ENCODE data around the gene ZNF20.

The ZNF20 gene

DNA sequence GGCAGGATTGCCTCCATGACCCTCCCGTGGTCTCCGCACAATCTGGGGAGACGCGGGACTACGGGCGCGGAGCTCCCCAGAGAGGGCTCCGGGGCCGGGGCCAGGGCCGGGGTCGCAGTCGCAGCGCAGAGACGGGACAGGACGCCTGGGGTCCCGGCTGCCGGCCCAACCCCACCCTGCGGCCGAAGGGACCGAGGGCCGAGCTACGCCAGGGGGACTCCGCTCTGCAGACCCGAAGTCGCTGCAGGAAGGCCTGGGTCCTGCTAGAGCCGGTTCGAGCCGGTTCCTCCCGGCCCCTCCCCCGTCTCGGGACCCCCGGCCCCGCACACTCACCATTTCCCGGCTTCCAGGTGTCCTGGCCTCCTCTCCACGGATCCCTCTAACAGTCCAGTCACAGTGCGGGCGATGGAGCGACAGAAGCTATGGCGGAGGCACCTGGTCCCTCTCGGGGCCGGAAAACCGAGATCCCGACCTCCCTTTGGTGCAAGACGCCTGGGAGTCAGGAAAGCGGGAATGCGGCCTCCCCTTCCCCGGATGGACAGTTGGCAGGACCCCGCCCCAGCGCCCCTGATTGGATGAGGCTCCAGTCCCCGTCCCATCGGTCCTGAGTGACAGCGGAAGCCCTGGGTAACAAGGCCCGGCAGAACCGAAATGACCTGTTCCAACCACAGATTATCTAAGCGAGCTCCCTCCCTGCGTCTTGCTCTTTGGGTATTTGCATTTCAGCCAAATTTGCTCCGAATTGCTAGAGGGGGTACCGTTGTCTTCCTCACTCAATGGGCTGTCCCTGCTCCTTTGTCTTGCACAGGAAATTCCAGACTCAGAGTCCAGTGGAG, 16.3 kb upstream of the ZNF20 start, which contains the start of gene ZNF625:
TSS of gene ZNF625 (minus strand) at position 512 of the 836 bp plus-strand sequence. CDS start at position 336, 176 bp downstream.
- peak; percentile 74 for TF ChIP-seq POLR2AphosphoS5 (IDR thresholded peaks at IDR 0.05; ENCODE audit: borderline replicate concordance, low read depth, low read length)
- TF ChIP-seq FOXP2 (optimal IDR thresholded peaks at IDR 0.05; ENCODE audit: control extremely low read depth, extremely low read length, insufficient read depth) = no peak
- Histone ChIP-seq H3K9ac (ENCODE audit: insufficient read length) (peak within 1 kb of the TSS; percentile 85), H3K27ac (no peak within 1 kb of the TSS), H3K36me3 (ENCODE audit: insufficient read depth, low read length) (peaks cover 10% of the 10 kb centered on the region), H3K4me3 (peak within 1 kb of the TSS; percentile 91), H3K9me3 (ENCODE audit: low read depth, low read length) (0 out of 2 replicates have a peak, but pooled peaks cover 3% of the 10 kb centered on the region)
- no peak for DNase-seq (ENCODE audit: low read depth, low spot score)

DNA sequence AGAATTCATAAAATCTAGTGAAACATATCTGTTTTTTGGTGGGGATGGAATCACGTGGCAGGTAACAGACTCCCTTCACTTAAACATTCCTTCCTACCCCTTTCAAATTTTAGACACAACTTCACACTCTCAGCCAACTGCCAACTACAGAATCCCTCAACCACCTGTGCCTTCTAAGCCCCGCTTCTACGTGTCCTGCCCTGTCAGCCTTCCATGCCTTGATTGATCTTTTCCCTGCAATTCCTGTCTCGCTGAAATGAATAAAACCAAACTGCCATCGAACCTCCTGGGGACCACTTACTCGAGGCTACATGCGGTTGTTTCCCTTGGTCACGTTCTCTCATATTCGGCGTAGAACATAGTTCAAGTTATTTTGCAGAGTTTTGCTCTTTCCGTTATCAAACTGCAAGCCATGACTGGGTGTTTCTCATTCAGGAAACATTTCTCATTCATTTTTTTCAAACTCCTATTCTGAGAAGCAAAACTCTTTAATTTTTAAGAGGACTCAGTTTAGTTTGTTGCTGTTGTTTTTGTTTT, 15.2 kb upstream of the ZNF20 start:
- no peak for DNase-seq (ENCODE audit: low read depth, low spot score)
- no peak overlapping the region for H3K27ac ChIP-seq
- peak overlapping the region; percentile 91 for H3K4me3 ChIP-seq
- H3K9ac ChIP-seq (ENCODE audit: insufficient read length) = no peak overlapping the region
- peaks cover 17% of the 10 kb centered on the region for H3K36me3 ChIP-seq (ENCODE audit: insufficient read depth, low read length)
- H3K9me3 ChIP-seq (ENCODE audit: low read depth, low read length) = 0 out of 2 replicates have a peak, but pooled peaks cover 3% of the 10 kb centered on the region
- TF ChIP-seq POLR2AphosphoS5 (IDR thresholded peaks at IDR 0.05; ENCODE audit: borderline replicate concordance, low read depth, low read length) = no peak
- TF ChIP-seq EZH2 (IDR thresholded peaks at IDR 0.05) = no peak
- no peak for TF ChIP-seq FOXP2 (optimal IDR thresholded peaks at IDR 0.05; ENCODE audit: control extremely low read depth, extremely low read length, insufficient read depth)

DNA sequence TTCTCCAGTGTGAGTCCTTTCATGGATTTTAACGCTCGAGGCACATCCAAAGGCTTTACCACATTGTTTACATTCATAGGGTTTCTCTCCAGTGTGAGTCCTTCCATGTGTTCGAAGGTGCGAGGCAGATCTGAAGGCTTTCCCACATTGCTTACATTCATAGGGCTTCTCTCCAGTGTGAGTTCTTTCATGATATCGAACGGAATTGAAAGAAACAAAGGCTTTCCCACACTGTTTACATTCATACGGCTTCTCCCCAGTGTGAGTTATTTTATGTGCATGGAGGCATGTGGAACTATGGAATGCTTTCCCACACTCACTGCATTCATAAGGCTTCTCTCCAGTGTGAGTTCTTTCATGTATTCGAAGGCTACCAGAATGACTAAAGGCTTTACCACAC, 5.2 kb upstream of the ZNF20 start:
- H3K36me3 ChIP-seq (ENCODE audit: insufficient read depth, low read length) = peaks cover 33% of the 10 kb centered on the region
- TF ChIP-seq FOXP2 (optimal IDR thresholded peaks at IDR 0.05; ENCODE audit: control extremely low read depth, extremely low read length, insufficient read depth) (no peak), POLR2AphosphoS5 (IDR thresholded peaks at IDR 0.05; ENCODE audit: borderline replicate concordance, low read depth, low read length) (no peak), EZH2 (IDR thresholded peaks at IDR 0.05) (no peak)
- no peaks in the 10 kb centered on the region for H3K9me3 ChIP-seq (ENCODE audit: low read depth, low read length)
- DNase-seq (ENCODE audit: low read depth, low spot score) = no peak
- H3K4me3 ChIP-seq = no peak overlapping the region
- no peak overlapping the region for H3K9ac ChIP-seq (ENCODE audit: insufficient read length)
- H3K27ac ChIP-seq = no peak overlapping the region

DNA sequence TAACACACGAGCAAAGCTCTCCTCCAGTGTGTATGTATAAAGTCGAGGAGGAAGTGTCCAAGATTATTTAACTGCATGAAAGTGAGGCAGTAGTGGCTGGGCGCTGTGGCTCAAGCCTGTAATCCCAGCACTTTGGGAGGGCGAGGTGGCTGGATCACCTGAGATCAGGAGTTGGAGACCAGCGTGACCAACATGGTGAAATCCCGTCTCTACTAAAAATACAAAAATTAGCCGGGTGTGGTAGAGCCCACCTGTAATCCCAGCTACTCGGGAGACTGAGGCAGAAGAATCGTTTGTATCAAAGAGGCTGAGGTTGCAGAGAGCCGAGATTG, 1.2 kb upstream of the ZNF20 start:
- Histone ChIP-seq H3K9ac (ENCODE audit: insufficient read length) (no peak overlapping the region), H3K36me3 (ENCODE audit: insufficient read depth, low read length) (peaks cover 30% of the 10 kb centered on the region), H3K27ac (no peak overlapping the region), H3K4me3 (peak overlapping the region; percentile 99; the same call in 1 of the 2 replicates), H3K9me3 (ENCODE audit: low read depth, low read length) (no peaks in the 10 kb centered on the region)
- no peak for TF ChIP-seq EZH2 (IDR thresholded peaks at IDR 0.05)
- no peak for TF ChIP-seq POLR2AphosphoS5 (IDR thresholded peaks at IDR 0.05; ENCODE audit: borderline replicate concordance, low read depth, low read length)
- TF ChIP-seq FOXP2 (optimal IDR thresholded peaks at IDR 0.05; ENCODE audit: control extremely low read depth, extremely low read length, insufficient read depth) = no peak
- no peak for DNase-seq (ENCODE audit: low read depth, low spot score)

DNA sequence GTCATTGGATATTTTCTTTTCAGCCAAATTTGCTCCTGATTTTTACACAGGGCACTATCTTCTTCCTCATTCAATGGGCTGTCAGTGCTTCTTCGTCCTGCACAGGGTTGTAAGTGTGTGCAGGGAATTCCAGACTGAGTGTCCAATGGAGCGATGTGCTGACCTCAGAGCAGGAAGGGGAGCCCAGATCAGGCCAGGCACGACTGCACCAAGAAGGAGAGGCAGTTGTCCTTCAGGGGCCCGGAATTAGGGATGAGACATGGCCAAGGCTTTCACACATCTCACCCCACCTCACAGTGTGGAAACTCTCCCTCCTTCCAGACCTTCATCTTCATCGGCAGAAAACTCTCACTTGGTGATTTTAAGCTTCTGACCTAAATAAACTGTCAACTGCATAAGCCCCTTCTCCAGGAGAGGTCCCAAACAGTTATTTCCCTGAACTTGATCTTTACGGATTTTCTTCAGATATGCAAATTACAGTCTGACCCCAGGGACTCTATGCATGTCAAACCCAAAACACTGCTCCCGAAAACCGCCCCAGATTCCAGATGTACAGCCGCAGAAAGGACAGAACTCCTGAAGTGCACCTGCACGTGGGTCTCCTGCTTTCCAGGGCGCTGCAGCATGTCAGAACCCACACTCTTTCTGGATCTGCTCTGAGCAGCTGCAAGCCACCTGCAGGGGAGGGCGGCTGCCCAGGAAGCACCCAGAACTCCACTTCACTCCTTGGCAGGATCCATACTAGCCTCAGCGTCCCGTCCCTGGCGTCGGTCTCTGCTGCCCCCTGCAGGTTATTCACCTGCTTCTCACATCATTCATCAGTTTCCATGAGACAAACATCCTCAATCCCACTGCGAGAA, 625 bp upstream of the ZNF20 start:
- peak overlapping the region; percentile 99 for H3K4me3 ChIP-seq
- TF ChIP-seq FOXP2 (optimal IDR thresholded peaks at IDR 0.05; ENCODE audit: control extremely low read depth, extremely low read length, insufficient read depth) = no peak
- TF ChIP-seq POLR2AphosphoS5 (IDR thresholded peaks at IDR 0.05; ENCODE audit: borderline replicate concordance, low read depth, low read length) = no peak
- TF ChIP-seq EZH2 (IDR thresholded peaks at IDR 0.05) = no peak
- no peak overlapping the region for H3K9ac ChIP-seq (ENCODE audit: insufficient read length)
- peak; percentile 44 for DNase-seq (ENCODE audit: low read depth, low spot score)
- H3K9me3 ChIP-seq (ENCODE audit: low read depth, low read length) = no peaks in the 10 kb centered on the region
- H3K27ac ChIP-seq = no peak overlapping the region
- peaks cover 27% of the 10 kb centered on the region for H3K36me3 ChIP-seq (ENCODE audit: insufficient read depth, low read length)

DNA sequence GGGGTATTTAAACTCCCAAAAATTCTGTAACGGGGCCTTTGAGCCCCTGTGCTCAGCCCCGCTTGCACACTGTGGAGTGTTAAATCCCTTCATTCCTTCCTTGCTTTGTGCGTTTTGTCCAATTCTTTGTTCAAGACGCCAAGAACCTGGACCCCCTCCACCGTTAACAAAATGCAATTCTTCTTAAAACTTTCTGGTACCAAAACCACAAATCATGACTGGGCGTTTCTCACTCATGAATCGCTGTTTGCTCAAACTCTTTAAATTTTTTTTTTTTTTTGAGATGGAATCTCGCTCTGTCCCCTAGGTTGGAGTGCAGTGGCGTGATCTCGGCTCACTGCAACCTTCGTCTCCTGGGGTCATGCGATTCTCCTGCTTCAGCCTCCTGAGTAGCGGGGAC, 881 bp downstream of the ZNF20 start:
- no peak for DNase-seq (ENCODE audit: low read depth, low spot score)
- TF ChIP-seq POLR2AphosphoS5 (IDR thresholded peaks at IDR 0.05; ENCODE audit: borderline replicate concordance, low read depth, low read length) (no peak), EZH2 (IDR thresholded peaks at IDR 0.05) (no peak), FOXP2 (optimal IDR thresholded peaks at IDR 0.05; ENCODE audit: control extremely low read depth, extremely low read length, insufficient read depth) (no peak)
- peaks cover 32% of the 10 kb centered on the region for H3K36me3 ChIP-seq (ENCODE audit: insufficient read depth, low read length)
- H3K9ac ChIP-seq (ENCODE audit: insufficient read length) = peak overlapping the region; percentile 84
- no peaks in the 10 kb centered on the region for H3K9me3 ChIP-seq (ENCODE audit: low read depth, low read length)
- no peak overlapping the region for H3K27ac ChIP-seq
- peak overlapping the region; percentile 99 for H3K4me3 ChIP-seq

DNA sequence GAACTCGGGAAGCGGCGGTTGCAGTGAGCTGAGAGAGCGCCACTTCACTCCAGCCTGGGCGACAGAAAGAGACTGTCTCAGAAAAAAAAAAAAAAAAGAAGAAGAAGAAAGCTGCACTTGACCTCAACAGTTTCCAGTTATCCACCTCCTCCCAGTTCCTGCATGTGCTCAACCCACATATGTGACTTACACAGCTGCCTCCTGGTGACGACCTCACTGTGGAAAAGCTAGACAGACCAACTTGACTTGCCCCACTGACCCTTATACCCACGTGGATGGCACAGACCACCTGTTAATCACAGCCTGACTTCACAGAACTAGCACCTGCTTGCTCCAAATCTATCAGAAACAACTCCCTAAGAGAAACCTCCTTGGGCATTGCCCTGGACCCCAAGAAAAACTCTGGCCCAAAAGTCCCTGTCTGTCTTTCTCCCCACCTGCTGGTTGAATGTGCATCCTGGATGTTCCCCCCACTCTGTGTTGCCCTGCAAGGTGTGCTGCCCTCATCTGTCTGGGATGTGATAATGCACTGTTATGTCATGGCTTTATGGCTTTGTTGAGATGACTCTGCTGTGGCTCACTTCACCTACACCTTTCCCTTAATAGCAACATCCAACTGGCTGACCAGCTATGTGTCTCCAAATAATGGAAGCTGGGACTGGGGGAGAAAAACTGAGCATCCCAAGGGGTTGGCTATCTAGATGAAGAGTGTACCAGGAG, 2.8 kb downstream of the ZNF20 start:
- H3K36me3 ChIP-seq (ENCODE audit: insufficient read depth, low read length) = peaks cover 50% of the 10 kb centered on the region
- no peak overlapping the region for H3K4me3 ChIP-seq
- no peak for DNase-seq (ENCODE audit: low read depth, low spot score)

More for the DNA sequence above, 2.8 kb downstream of the ZNF20 start:
- Histone ChIP-seq H3K9me3 (ENCODE audit: low read depth, low read length) (peaks cover 14% of the 10 kb centered on the region), H3K27ac (no peak overlapping the region), H3K9ac (ENCODE audit: insufficient read length) (no peak overlapping the region)
- TF ChIP-seq EZH2 (IDR thresholded peaks at IDR 0.05) (no peak), POLR2AphosphoS5 (IDR thresholded peaks at IDR 0.05; ENCODE audit: borderline replicate concordance, low read depth, low read length) (no peak), FOXP2 (optimal IDR thresholded peaks at IDR 0.05; ENCODE audit: control extremely low read depth, extremely low read length, insufficient read depth) (no peak)
